HS-27A (cell line): ENCODE results near the gene TBC1D22B.
"Not testable (repeated sequence)": the region's sequence is repeated elsewhere in the genome, so short reads cannot be mapped to it uniquely, and the experiment has no call there.

Experiments used
- DNase-seq: peaks from one replicate; pipeline ENCODE4 v3.0.0-alpha.2; 2012; ENCODE audit warnings: low read depth, missing footprints

Gene TBC1D22B

DNA sequence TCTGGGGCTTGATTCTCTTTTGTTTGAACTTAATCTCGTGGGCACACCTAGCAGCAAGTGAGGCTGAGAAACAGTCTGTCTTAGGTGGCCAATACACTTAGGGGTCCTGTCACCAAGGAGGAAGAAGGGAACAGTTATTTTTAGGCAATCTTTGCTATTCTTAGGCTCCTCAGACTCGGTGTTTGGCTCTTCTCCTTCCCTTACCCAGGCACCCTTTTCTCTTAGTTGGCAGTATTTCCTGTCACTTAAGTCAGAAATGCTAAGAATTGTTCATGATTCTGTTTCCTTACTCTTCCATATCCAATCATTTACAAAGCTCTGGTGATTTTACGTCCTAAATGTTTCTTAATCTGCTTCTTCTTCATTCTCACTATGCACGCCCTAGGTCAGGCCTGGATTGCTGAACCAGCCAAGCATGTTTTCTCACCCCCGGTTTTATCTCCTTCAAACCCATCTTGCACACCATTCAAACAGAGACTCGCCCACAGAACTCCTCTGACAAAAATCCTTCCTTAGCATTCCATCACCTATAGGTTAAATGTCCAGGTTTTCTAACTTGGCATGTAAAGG, 45.6 kb downstream of the TBC1D22B start:
- no peak for DNase-seq

DNA sequence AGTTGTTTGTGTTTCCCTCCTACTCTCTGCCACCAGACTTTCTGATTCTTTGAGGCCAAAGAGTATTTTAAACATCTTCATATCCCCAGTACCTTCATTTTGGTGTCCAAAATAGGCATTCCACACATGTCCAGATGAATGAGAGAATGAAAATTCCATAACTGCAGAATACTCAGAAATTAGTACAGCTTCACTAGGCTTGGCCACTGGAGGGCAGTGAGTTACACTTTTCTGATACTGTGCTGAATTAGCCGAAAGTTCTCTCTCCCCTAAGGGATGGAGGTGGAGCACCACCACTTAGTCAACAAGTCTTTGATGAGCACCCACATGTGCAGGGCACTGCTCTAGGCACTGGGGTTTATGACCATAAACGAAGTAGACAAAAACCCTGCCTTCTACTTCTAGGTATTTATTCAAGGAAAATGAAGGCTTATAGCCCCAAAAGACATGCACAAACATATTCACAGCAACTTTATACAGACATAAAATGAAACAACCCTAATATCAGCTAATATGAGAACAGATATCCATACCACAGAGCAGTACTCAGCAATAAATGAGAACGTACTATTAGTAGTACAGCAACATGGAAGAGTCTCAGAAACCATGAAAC, 46.4 kb downstream of the TBC1D22B start:
- no peak for DNase-seq

DNA sequence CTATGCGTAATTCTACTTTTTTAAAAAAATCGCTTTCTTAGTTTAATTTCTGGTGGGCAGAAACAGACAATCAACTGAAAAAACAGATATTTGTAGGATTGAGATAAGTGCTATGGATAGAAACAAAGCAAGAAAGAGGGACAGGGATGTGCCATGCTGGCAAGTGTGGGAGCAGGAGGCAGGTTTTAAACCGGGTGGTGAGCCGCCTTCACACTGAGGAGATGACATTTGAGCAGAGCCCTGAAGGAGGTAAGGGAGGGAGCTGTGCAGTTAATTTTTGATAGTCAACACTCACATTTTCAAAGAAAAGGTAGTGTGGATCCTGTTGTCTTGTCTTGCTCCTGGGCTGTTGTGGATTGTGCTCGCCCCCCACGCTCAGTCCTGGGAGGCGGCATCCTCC, 47.2 kb downstream of the TBC1D22B start:
- DNase-seq: no peak

DNA sequence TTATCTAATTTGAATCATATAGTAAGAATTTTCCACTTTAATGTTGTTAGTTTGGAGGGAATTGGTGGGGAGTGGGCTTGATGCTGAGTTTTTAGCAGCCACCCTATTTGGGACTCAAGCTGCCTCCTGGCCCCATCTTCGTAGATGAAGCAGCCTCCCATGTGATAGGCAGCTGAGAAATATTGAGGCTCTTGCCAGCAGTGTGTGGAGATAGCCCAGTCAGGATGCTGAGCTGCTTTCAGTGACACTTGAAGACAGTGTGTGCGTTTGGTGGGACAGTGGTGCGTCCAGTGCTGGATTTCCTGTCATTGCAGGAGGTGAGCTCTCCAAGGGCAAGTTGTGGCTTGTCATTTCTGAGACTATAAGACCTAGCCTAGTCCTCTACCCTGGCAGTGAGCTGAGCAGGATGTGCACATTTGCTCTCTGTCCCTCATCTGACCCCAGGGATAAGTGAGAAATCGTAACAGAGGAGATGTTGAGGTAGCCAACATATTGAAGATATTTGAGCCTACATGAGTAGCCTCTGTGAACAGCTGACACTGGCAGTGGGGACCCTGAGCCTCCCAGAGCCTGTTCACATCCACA, 48.4 kb downstream of the TBC1D22B start:
- no peak for DNase-seq

DNA sequence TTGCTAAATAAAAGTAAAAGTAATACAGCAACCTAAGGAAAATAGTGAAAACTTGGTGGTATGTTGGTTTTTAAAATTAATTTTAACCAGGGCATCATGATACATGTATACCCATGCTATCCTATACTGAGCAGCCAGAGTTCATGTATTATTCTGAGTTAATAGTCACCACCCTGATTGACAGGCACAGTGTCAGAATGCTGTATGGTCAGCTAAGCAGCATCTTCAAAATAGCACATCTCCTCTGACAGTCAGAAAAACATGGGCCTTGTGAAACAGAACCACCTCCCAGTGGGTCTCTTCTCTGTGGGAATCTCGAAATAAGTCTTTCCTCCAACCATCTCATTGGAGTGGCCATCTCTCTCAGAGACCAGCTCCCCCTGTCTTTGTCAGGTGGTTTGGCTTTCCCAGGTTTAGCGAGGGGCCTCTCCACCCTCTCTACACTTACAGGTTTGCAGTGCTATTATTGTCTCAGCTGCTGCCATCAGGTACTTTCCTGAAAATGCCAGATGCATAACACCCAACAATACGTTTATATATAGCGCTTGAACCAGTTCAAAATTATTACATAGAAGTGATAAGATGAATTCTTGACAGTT, 49.2 kb downstream of the TBC1D22B start:
- no peak for DNase-seq

DNA sequence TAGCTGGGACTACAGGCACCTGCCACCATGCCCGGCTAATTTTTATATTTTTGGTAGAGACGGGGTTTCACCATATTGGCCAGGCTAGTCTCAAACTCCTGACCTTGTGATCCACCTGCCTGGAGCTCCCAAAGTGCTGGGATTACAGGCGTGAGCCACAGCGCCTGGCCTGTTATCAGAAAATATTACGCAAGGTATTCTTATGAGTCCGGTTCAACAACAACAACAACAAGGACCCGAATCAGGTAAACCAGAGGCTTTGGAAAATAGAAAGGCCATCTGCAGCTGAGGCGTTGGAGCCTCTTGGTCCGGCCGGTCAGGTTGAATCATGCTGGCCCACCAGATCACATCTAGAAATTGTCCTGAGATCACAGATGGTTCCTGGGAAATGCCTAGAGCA, 49.9 kb downstream of the TBC1D22B start:
- not testable (repeated sequence) for DNase-seq

DNA sequence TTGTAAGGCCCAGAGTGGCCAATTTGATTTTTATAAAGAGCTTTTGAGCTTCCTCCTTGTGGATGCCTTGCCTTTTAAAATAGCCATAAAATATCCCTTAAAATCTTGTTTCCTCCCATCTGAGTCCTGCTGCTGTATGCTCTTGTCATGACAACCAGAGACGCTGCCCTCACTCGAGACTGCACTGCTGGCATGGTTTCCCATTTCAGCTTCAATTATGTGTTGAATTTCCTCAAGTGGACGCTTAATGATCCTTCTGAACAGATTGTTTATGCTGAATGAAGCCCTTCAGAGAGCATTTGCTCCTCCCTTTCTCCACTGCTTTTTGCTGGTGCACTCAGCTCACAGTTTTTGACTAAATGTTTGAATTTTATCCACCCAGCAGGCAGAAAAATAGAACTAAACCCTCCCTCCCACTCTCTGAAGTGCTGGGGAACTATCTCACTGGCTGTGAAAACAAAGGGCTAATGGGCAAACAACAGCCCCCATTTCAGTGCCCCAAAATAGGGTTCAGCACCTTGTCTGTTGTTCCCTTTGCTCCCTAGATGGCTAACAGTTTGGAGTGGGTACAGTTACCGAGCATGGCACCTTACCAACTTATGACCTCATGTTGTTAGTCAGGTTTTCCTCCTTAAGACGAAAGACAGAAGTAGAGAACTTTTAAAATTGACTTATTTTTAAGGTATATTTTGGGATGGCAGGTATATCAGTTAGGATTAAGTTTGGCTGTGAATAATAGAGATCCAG, 50.7 kb downstream of the TBC1D22B start:
- no peak for DNase-seq

DNA sequence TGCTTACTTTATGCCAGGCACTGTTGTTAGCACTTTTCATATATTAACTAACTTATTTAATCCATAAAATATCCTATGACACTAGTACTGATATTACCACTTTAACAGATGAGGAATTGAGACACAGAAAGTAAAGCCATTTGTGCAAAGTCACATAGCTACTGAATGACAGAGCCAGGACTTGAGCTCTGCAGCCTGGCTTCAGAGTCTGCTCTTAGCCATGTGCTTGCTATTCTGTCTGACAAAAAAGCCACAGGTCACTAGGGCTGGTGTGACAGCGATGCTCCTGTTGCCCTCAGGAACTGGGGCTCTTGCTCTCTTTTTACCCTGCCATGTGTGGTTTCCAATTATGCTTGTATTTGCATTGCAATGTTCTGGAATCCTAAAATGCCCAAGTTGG, 51.5 kb downstream of the TBC1D22B start:
- DNase-seq: no peak

DNA sequence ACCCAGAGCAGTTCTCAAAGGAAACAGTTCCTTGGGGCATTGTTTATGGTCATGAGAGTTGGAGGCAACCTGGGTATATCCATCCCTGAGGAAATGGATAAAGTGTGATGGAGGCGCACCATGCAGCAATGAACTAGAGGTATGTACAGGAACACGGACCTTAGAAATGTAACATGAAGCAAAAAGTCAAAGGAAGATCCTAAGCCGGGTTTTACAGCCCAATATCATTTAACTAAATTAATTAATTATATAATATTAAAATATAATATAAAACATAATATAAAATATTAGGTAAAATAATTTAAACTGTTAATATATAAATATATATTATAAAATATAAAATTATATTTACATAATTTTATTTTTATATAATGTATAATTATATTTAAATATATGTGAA, 52.1 kb downstream of the TBC1D22B start:
- DNase-seq: no peak

DNA sequence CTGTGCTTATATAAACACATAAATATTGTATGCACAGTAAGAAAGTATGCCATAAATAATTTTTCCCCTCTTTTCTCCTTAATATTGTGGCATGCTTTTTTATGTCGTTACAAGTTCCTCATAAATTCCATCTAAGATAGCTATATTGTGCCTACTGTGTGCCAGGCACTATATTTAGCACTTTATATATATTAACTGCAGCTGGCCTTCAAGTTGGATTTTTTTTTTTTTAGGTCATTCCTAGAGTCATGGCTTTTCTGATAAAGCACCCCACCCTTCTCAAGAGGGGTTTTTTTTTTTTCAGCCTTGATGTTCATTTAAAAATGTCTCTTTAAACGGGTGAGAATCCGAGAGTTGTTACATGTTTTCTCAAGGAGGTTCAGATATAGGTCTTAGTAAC, 53.4 kb downstream of the TBC1D22B start:
- no peak for DNase-seq

DNA sequence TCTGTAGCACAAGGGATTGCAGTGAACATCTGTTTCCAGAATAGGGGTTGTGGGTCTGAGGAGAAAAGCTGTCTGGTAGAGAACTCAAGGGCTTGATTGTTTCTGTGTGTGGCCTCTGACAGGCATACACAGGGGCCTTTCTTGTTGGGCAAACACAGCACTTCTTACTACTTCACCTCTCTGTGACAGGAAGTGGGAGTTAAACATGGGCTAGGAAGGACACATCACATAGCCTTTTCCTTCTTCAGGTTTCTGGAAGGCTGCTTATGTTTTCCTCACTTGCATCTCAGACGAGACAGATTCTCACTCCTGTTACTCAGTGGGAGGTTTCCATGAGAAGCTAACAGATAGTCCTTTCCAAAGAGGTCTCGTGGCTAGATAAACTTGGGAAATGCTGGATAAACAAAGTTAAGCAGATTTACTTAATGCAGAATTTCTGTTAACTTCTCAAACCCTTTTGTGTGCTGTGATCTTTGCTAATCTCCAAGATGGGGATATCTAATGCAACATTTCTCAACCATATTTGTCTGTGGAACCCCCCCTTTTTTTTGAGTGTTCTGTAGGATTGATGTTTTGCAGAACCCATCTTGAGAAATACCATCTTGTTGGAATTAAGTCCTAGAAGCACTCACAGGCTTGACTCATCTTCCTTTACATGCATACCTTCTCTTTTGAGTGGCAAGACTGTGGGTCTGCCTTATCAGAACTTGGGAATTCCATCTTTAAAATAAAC, 54.3 kb downstream of the TBC1D22B start:
- no peak for DNase-seq

DNA sequence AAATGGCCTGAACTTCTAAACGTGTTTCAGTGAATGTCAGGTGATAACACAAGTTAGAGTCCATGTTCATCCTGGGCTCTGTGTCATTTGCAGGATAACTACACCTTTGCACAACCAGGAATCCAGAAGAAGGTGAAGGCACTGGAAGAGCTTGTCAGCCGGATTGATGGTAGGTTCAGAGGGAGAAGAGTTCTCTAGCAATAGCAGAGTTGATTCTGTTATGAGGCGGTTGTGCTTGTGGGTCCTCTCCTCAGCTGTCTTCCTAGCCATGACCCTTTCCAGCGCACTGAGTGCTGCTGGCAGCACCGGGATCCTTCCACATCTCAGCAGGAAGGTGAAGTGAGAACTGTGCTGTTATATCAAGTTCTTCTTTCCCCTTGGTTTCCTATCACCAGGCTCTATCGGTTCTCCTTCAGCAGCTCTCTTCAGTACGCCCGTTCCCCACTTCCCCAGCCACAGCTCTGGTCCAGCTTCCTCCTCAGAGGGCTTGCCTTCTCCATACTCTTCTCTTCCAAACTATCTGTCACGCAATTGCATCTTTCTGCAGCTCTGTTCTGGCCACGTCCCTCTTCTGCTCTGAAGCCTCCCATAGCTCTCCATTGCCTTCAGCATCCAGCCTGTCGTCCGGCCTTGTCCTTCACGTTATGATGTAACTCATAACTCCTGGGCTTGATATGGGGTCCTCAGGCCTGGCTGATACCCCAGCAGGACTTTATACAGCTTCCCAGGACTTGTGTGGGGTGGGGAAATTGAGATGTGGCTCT, 56.3 kb downstream of the TBC1D22B start:
- DNase-seq: no peak

DNA sequence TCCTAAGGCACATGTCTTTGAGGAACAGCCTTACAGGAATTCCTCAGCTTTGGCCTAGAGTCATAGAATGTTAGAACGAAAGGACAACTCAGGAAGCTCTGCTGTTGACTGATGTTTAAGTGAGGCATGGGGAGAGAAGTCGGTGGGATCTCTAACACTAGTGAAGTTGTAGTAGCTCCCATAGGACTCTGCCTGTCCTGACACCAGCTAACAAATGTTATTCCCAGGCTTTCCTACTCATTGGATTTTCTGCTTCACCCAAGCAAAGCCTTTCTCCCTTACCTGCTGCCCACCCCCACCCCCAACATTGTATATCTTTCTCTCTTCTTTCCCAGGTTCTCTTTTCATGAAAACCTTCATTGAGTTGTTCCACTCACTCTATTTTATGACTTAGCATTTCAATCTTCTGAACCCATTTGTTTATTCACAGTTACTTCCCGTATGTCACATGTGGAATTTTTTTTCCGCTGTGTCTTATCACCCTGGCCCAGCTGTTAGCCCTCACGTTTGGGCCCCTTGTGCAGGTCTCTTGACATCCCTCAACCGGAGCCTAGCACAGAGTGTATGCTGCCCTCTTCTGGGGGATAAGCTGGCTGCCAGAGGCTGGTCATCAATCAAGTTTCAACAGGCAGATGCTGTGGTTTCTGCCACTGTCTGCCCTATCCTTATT, 57.0 kb downstream of the TBC1D22B start:
- no peak for DNase-seq

DNA sequence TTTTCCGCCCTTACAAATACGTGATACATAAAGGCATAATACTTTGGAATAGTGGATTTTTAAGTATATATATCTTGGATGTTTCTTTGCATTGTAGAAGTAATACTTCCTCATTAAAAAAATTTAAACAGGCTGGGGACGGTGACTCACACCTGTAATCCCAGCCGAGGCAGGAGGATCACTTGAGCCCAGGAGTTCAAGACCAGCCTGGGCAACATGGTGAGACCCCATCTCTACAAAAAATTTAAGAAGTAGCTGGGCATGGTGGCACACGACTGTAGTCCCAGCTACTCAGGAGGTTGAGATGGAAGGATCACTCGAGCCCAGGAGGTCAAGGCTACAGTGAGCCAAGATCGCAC, 57.6 kb downstream of the TBC1D22B start:
- no peak for DNase-seq

DNA sequence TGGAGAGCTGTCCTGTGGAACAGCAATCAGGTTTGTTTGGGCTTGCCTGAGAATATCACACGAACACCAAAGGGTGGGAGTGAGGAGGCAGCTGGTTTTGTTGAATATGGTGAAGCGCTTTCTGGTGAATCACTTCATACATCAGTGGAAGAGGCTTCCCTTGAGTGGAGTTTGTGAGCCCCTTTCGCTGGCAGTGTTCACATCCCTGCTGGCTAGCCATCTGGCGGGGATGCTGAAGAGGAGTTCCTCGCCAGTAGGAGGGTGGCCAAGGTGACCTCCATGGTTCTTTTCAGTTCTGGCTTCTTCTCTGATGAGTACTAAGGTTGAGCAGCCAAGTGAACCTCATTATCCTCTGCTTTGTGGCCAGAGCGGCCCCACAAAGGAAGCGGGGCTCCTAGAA, 58.5 kb downstream of the TBC1D22B start:
- no peak for DNase-seq

DNA sequence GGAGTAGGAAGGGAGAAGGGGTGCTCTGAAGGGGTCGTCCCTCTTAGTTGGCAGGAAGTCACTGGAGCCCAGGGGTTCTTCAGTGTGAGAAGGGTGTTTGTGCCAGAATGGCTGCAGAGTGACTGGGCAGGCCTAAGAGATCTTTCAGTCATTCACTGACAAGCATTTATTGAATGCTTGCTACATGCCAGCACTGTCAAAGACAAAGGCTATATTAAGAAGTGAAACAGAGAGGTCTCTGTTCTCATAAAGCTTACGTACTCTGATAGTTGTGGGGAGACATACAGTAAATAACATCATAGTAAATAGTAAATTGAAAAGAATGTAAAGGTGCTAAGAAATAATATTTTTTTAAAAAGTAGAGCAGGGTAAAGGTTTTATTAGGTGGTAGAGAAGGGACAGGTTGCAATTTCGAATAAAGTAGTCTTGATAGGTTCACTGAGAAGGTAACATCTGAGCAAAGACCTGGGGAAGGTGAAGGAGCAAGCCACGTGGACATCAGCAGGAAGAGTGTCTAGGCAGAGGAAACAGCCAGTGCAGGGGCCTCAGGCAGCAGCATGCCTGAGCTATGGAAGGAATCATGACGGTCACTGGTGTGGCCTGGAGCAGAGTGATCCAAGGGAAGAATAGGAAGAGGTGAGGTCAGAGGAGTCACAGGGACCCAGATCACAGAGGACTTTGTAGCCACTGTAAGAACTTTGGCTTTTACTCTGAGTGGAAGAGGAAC, 59.9 kb downstream of the TBC1D22B start:
- no peak for DNase-seq

DNA sequence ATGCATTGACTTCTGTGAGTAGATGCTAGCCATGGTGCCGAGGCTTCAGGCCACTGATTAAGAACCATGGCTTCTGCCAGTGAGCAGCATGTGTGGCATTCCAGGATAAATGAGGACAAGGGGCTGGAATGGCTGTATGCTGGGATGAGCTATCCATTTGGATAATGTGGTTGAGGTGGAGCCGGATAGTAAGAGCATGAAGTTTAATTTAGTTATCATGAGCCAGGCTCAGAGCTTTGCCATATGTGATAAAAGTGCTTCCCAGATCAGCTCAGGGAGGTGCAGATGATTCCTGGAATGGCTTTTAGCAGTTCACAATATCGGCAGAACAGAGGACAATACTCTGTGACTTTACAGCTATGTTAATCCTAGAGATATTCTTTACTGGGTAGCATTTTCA, 61.6 kb downstream of the TBC1D22B start:
- no peak for DNase-seq

DNA sequence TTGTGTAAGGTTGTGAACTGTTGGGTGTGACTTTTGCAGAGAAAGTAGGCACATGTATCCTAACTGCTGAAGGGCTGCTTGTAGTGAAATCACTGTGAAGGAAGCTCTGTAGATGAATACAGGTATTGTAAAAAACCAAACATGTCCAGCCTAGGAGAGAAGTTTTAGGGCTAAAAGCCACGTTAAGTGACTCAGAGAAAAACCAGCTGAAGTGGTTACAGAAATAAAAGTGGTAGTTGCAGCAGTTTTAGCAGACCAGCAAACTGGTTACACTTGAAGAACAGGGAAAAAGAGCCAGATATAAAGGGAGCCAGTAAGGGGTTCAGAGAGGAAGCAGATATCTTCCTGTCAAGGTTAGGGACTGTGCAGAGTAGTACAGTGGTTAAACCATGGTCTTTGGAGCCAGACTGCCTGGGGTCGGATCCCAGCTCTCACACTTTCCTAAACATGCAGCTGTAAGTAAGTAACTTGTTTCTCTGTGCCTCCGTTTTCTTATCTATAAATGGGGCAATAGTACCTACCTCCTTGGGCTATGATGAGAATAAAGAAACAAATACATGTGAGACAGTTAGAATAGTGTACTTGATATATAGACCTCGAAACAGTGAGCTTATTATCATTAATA, 62.4 kb downstream of the TBC1D22B start:
- DNase-seq: no peak

DNA sequence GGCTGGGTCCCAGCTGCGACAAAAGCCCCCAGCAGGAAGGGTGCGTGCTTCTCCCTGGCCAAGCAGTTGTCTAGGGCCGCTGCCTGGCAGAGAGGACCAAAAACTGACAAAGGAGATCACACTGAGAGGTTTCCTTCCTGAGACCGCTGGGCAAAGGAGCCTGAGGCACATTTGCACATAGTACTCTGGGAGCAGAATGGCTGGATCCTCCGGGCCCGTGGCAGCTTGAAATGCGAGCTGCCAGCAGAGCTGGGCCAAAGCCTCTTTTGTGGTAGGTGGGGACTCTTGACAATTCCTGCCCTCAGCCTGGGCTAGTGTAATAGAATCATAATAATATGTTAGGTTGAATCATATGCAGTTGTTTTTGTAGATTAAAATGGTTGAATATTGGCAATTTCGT, 63.1 kb downstream of the TBC1D22B start:
- DNase-seq: no peak

DNA sequence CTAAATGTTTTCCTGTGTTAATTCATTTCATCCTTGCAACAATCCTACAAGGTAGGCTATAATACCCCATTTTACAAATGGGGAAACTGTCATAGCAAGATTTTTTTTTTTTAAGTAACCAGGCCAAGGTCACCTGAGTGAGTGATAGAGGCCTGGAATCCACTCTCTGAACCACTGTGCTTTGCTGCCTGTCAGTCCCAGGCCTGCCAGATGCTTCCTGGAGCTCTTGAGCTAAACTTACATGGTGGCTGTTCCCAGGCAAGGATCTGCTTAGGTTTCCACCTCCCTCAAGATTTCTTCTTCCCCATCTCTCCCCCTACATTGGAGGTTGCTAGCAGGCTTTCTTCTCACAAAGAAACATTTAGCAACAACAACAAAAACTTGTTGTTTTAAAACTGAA, 63.5 kb downstream of the TBC1D22B start:
- no peak for DNase-seq
